ENCODE data around the gene KCNA5.

The KCNA5 gene

GRCh38 chr12:5031242-5031641, 12.4 kb upstream of the KCNA5 start:
- TF ChIP-seq POLR2AphosphoS5 (IDR thresholded peaks at IDR 0.05; ENCODE audit: low read depth, low read length) (no peak), SIN3A (IDR thresholded peaks at IDR 0.05; ENCODE audit: borderline replicate concordance, insufficient read depth, low read length) (no peak), FOXP2 (optimal IDR thresholded peaks at IDR 0.05; ENCODE audit: borderline replicate concordance, extremely low read depth, extremely low read length, insufficient read depth) (no peak), TAF1 (IDR thresholded peaks at IDR 0.05; ENCODE audit: borderline replicate concordance, insufficient read depth, low read length) (no peak), REST (IDR thresholded peaks at IDR 0.05; ENCODE audit: insufficient read depth in 1 of 2, low read depth in 2 of 2, low read length in 2 of 2) (no peak)

GRCh38 chr12:5031958-5032357, 11.7 kb upstream of the KCNA5 start:
- TF ChIP-seq FOXP2 (optimal IDR thresholded peaks at IDR 0.05; ENCODE audit: borderline replicate concordance, extremely low read depth, extremely low read length, insufficient read depth) = no peak
- no peak for TF ChIP-seq REST (IDR thresholded peaks at IDR 0.05; ENCODE audit: insufficient read depth in 1 of 2, low read depth in 2 of 2, low read length in 2 of 2)
- TF ChIP-seq SIN3A (IDR thresholded peaks at IDR 0.05; ENCODE audit: borderline replicate concordance, insufficient read depth, low read length) = no peak
- TF ChIP-seq POLR2AphosphoS5 (IDR thresholded peaks at IDR 0.05; ENCODE audit: low read depth, low read length) = no peak
- no peak for TF ChIP-seq TAF1 (IDR thresholded peaks at IDR 0.05; ENCODE audit: borderline replicate concordance, insufficient read depth, low read length)

DNA sequence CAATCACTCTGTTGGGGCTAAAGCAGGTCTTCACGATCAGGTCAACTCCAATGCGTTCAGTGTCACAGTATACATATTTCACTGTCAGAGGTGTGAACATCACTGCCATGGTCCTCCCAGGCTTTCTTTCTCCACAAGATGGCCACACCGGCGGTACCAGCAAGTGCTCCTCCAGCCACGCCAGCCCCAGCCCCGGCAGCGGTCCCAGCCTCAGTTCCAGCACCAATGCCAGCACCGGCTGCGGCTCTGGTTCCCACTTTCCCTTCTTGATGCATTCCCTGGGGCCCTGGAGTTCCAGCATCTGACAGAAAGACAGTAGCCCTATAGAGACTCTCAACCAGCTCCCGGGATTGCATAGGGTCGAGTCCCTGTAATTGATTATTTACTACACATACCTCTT, 10.9 kb upstream of the KCNA5 start:
- TF ChIP-seq SIN3A (IDR thresholded peaks at IDR 0.05; ENCODE audit: borderline replicate concordance, insufficient read depth, low read length) (no peak), POLR2AphosphoS5 (IDR thresholded peaks at IDR 0.05; ENCODE audit: low read depth, low read length) (no peak)

DNA sequence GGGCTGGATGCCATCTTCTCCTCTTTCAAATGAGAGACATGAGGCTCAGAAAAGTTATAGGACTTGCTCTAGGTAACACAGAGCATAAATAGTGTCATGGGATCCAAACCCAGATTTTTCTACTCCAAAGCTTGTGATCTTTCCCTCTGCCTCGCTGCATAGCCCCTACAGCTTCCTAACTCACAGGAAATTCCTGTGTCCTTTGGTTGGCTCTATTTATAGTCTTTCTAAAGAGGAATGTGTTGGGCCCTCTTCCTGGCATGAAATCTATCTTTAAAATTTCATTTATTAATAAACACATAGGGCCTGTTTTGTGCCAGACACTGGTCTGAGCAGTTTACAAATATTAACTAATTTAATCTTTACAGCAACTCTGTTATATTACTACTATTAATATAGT, 9.8 kb upstream of the KCNA5 start:
- TF ChIP-seq SIN3A (IDR thresholded peaks at IDR 0.05; ENCODE audit: borderline replicate concordance, insufficient read depth, low read length) (no peak), POLR2AphosphoS5 (IDR thresholded peaks at IDR 0.05; ENCODE audit: low read depth, low read length) (no peak), REST (IDR thresholded peaks at IDR 0.05; ENCODE audit: insufficient read depth in 1 of 2, low read depth in 2 of 2, low read length in 2 of 2) (no peak), FOXP2 (optimal IDR thresholded peaks at IDR 0.05; ENCODE audit: borderline replicate concordance, extremely low read depth, extremely low read length, insufficient read depth) (no peak), TAF1 (IDR thresholded peaks at IDR 0.05; ENCODE audit: borderline replicate concordance, insufficient read depth, low read length) (no peak)

- no peak for TF ChIP-seq POLR2AphosphoS5 (IDR thresholded peaks at IDR 0.05; ENCODE audit: low read depth, low read length)
- no peak for TF ChIP-seq FOXP2 (optimal IDR thresholded peaks at IDR 0.05; ENCODE audit: borderline replicate concordance, extremely low read depth, extremely low read length, insufficient read depth)
- no peak for TF ChIP-seq TAF1 (IDR thresholded peaks at IDR 0.05; ENCODE audit: borderline replicate concordance, insufficient read depth, low read length)
- TF ChIP-seq REST (IDR thresholded peaks at IDR 0.05; ENCODE audit: insufficient read depth in 1 of 2, low read depth in 2 of 2, low read length in 2 of 2) = no peak
- TF ChIP-seq SIN3A (IDR thresholded peaks at IDR 0.05; ENCODE audit: borderline replicate concordance, insufficient read depth, low read length) = no peak
Measured at GRCh38 chr12:5034603-5035002, 9.1 kb upstream of the KCNA5 start.
